ENCODE data around the gene ATP10A.

The ATP10A gene

DNA sequence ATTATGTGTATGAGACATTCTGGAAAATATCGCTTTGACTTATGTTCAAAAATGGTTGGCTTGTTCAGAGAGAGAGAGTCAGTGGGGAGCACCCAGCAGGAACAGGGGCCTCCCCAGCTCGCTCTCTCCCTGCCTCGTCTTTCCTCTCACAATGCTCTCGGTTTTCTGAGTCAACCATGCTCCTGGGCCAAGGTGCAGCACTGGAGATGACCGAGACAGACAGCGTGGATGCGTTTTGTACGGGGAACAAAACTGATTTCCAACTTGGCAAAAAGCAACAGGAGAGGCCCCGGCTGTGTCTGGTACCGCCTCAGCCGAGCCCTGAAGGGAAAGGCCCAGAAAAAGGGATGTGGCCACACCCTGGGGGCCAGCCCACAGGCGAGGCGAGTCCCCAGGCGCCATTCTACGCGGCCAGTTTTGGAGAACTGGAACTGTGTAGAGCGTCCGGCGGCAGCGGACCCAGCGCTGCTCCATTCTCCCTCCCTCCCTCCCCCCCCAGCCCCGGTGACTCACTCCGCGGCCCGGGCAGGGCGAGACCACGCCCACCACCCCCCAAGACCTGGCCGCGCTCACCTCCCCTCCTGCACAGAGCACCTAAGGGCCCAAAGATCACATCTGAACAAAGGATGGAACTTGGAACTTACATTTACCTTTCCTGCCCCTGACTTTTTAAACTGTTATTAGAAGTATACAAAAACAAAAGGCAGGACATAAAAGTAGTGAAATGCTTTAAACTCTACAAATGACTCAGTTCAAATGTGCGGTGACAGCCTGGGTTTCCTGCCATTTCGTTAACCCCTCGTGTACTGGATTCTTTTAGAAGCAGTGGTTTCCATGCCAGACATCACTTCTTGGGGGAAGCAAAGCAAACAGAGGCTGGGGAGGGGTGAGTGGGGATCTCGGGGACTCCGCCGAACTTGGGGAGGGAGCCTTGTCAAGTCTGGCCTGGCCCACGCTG is 12.7 kb downstream of the ATP10A start:
- no peak for TF ChIP-seq ZFP30 (CRISPR knock-in tag; IDR thresholded peaks at IDR 0.05)
- TF ChIP-seq, protein P1, sequence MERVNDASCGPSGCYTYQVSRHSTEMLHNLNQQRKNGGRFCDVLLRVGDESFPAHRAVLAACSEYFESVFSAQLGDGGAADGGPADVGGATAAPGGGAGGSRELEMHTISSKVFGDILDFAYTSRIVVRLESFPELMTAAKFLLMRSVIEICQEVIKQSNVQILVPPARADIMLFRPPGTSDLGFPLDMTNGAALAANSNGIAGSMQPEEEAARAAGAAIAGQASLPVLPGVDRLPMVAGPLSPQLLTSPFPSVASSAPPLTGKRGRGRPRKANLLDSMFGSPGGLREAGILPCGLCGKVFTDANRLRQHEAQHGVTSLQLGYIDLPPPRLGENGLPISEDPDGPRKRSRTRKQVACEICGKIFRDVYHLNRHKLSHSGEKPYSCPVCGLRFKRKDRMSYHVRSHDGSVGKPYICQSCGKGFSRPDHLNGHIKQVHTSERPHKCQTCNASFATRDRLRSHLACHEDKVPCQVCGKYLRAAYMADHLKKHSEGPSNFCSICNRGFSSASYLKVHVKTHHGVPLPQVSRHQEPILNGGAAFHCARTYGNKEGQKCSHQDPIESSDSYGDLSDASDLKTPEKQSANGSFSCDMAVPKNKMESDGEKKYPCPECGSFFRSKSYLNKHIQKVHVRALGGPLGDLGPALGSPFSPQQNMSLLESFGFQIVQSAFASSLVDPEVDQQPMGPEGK (CRISPR knock-in tag; IDR thresholded peaks at IDR 0.05; ENCODE audit: borderline replicate concordance) = no peak
- peak; percentile 52; the same call in 2 of the 3 replicates for ATAC-seq

DNA sequence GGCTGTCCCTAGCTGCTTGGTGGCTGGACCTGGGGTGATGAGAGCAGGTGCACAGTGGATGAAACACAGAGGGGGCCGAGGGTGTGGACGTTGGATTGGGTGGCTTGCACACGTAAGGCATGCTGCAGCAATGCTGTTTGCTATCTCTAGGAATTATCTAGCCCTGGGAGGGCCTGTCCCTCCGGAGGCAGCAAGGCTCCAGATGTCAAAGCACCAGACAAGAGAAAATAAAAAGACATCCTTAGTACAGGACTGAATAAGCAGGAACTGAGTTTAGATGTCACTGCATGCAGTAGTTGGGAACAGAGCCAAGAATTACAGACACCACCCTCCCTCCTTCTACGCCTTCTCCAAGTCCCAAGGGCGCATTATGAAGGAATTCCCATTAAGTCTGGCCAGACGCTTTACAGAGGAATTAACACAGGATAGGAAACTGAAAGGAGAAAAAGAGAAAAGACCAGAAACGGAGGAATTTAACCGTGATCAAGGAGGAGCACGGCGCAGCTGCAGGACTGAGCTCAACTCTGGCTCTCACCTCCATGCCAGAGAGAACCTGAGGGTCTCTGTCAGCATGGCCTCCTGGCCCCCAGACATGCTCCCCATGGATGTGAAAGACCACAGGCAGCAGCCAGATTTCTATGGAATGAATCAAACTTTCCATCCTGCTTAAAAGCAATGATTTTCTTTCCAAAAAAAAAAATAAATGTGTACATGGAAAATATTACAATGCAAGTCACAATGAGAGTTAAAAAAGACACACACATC is 13.8 kb downstream of the ATP10A start:
- ATAC-seq = no peak

GRCh38 chr15:25848784-25849156 is 14.4 kb downstream of the ATP10A start:
- no peak for TF ChIP-seq TCF4 (CRISPR knock-in tag; IDR thresholded peaks at IDR 0.05; ENCODE audit: borderline replicate concordance)
- TF ChIP-seq ZFP30 (CRISPR knock-in tag; IDR thresholded peaks at IDR 0.05) = no peak
- no peak for TF ChIP-seq ARNTL (CRISPR knock-in tag; IDR thresholded peaks at IDR 0.05; ENCODE audit: borderline replicate concordance, low read depth)
- TF ChIP-seq ZNF70 (CRISPR knock-in tag; IDR thresholded peaks at IDR 0.05) = no peak
- TF ChIP-seq, protein P2, sequence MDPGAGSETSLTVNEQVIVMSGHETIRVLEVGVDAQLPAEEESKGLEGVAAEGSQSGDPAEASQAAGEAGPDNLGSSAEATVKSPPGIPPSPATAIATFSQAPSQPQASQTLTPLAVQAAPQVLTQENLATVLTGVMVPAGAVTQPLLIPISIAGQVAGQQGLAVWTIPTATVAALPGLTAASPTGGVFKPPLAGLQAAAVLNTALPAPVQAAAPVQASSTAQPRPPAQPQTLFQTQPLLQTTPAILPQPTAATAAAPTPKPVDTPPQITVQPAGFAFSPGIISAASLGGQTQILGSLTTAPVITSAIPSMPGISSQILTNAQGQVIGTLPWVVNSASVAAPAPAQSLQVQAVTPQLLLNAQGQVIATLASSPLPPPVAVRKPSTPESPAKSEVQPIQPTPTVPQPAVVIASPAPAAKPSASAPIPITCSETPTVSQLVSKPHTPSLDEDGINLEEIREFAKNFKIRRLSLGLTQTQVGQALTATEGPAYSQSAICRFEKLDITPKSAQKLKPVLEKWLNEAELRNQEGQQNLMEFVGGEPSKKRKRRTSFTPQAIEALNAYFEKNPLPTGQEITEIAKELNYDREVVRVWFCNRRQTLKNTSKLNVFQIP (CRISPR knock-in tag; IDR thresholded peaks at IDR 0.05; ENCODE audit: borderline replicate concordance, low read depth) = no peak
- no peak for TF ChIP-seq PPARA (CRISPR knock-in tag; IDR thresholded peaks at IDR 0.05; ENCODE audit: borderline replicate concordance)
- TF ChIP-seq, protein P3, sequence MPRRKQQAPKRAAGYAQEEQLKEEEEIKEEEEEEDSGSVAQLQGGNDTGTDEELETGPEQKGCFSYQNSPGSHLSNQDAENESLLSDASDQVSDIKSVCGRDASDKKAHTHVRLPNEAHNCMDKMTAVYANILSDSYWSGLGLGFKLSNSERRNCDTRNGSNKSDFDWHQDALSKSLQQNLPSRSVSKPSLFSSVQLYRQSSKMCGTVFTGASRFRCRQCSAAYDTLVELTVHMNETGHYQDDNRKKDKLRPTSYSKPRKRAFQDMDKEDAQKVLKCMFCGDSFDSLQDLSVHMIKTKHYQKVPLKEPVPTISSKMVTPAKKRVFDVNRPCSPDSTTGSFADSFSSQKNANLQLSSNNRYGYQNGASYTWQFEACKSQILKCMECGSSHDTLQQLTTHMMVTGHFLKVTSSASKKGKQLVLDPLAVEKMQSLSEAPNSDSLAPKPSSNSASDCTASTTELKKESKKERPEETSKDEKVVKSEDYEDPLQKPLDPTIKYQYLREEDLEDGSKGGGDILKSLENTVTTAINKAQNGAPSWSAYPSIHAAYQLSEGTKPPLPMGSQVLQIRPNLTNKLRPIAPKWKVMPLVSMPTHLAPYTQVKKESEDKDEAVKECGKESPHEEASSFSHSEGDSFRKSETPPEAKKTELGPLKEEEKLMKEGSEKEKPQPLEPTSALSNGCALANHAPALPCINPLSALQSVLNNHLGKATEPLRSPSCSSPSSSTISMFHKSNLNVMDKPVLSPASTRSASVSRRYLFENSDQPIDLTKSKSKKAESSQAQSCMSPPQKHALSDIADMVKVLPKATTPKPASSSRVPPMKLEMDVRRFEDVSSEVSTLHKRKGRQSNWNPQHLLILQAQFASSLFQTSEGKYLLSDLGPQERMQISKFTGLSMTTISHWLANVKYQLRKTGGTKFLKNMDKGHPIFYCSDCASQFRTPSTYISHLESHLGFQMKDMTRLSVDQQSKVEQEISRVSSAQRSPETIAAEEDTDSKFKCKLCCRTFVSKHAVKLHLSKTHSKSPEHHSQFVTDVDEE (CRISPR knock-in tag; IDR thresholded peaks at IDR 0.05) = no peak
- TF ChIP-seq, protein P4, sequence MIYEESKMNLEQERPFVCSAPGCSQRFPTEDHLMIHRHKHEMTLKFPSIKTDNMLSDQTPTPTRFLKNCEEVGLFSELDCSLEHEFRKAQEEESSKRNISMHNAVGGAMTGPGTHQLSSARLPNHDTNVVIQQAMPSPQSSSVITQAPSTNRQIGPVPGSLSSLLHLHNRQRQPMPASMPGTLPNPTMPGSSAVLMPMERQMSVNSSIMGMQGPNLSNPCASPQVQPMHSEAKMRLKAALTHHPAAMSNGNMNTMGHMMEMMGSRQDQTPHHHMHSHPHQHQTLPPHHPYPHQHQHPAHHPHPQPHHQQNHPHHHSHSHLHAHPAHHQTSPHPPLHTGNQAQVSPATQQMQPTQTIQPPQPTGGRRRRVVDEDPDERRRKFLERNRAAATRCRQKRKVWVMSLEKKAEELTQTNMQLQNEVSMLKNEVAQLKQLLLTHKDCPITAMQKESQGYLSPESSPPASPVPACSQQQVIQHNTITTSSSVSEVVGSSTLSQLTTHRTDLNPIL (CRISPR knock-in tag; IDR thresholded peaks at IDR 0.05; ENCODE audit: low read depth) = no peak
- no peak for TF ChIP-seq BACH2 (CRISPR knock-in tag; IDR thresholded peaks at IDR 0.05; ENCODE audit: borderline replicate concordance)
- TF ChIP-seq ESRRG (CRISPR knock-in tag; IDR thresholded peaks at IDR 0.05) = no peak
- no peak for TF ChIP-seq GLIS3 (CRISPR knock-in tag; IDR thresholded peaks at IDR 0.05)
- no peak for TF ChIP-seq ZNF565 (CRISPR knock-in tag; conservative IDR thresholded peaks at IDR 0.05; ENCODE audit: low read depth)
- no peak for TF ChIP-seq OSR1 (CRISPR knock-in tag; IDR thresholded peaks at IDR 0.05)
- TF ChIP-seq, protein P1 (CRISPR knock-in tag; IDR thresholded peaks at IDR 0.05; ENCODE audit: borderline replicate concordance) = no peak
- no peak for TF ChIP-seq ZNF8 (CRISPR knock-in tag; IDR thresholded peaks at IDR 0.05)
- no peak for TF ChIP-seq TOX (CRISPR knock-in tag; IDR thresholded peaks at IDR 0.05; ENCODE audit: borderline replicate concordance)
- TF ChIP-seq ISL1 (CRISPR knock-in tag; IDR thresholded peaks at IDR 0.05) = no peak
- TF ChIP-seq RARB (CRISPR knock-in tag; IDR thresholded peaks at IDR 0.05) = no peak
- no peak for ATAC-seq

More for the DNA sequence above, 13.8 kb downstream of the ATP10A start:
- TF ChIP-seq, protein P1 (CRISPR knock-in tag; IDR thresholded peaks at IDR 0.05; ENCODE audit: borderline replicate concordance) = no peak
- TF ChIP-seq TOX (CRISPR knock-in tag; IDR thresholded peaks at IDR 0.05; ENCODE audit: borderline replicate concordance) = no peak
- no peak for TF ChIP-seq ESRRG (CRISPR knock-in tag; IDR thresholded peaks at IDR 0.05)
- no peak for TF ChIP-seq OSR1 (CRISPR knock-in tag; IDR thresholded peaks at IDR 0.05)
- TF ChIP-seq, protein P2 (CRISPR knock-in tag; IDR thresholded peaks at IDR 0.05; ENCODE audit: borderline replicate concordance, low read depth) = no peak
- no peak for TF ChIP-seq ZNF70 (CRISPR knock-in tag; IDR thresholded peaks at IDR 0.05)
